Measurements from ENCODE around the gene ACOXL.
A peak's percentile ranks its signal among the peaks of the same experiment; 100 is the strongest.

GRCh38 chr2:111091811-111092211 lies 359.4 kb downstream of the ACOXL start:
- TF ChIP-seq BHLHE40 (IDR thresholded peaks at IDR 0.05; ENCODE audit: borderline replicate concordance in 1 of 2, low read depth in 2 of 2, low read length in 1 of 2) (no peak), SUPT20H (IDR thresholded peaks at IDR 0.05; ENCODE audit: borderline replicate concordance, control insufficient read depth, low read depth, low read length) (no peak), FOXM1 (IDR thresholded peaks at IDR 0.05; ENCODE audit: low read depth, low read length) (peak; percentile 42; the same call in 1 of the 2 replicates), NBN (IDR thresholded peaks at IDR 0.05) (no peak), RCOR1 (conservative IDR thresholded peaks at IDR 0.05; ENCODE audit: low read depth, low read length) (no peak), RELA (IDR thresholded peaks at IDR 0.05; ENCODE audit: borderline replicate concordance, partially characterized antibody) (no peak), SP1 (IDR thresholded peaks at IDR 0.05; ENCODE audit: low read depth, low read length) (no peak), SREBF2 (IDR thresholded peaks at IDR 0.05; ENCODE audit: low read length) (no peak)
- TF ChIP-seq, protein P1, sequence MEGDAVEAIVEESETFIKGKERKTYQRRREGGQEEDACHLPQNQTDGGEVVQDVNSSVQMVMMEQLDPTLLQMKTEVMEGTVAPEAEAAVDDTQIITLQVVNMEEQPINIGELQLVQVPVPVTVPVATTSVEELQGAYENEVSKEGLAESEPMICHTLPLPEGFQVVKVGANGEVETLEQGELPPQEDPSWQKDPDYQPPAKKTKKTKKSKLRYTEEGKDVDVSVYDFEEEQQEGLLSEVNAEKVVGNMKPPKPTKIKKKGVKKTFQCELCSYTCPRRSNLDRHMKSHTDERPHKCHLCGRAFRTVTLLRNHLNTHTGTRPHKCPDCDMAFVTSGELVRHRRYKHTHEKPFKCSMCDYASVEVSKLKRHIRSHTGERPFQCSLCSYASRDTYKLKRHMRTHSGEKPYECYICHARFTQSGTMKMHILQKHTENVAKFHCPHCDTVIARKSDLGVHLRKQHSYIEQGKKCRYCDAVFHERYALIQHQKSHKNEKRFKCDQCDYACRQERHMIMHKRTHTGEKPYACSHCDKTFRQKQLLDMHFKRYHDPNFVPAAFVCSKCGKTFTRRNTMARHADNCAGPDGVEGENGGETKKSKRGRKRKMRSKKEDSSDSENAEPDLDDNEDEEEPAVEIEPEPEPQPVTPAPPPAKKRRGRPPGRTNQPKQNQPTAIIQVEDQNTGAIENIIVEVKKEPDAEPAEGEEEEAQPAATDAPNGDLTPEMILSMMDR (IDR thresholded peaks at IDR 0.05 in 2 of 3, conservative IDR thresholded peaks at IDR 0.05 in 1 of 3; ENCODE audit: control insufficient read depth in 2 of 3, extremely low read depth in 1 of 3, insufficient read depth in 1 of 3, low read depth in 3 of 3, low read length in 3 of 3) = no peak
- TF ChIP-seq, protein P2, sequence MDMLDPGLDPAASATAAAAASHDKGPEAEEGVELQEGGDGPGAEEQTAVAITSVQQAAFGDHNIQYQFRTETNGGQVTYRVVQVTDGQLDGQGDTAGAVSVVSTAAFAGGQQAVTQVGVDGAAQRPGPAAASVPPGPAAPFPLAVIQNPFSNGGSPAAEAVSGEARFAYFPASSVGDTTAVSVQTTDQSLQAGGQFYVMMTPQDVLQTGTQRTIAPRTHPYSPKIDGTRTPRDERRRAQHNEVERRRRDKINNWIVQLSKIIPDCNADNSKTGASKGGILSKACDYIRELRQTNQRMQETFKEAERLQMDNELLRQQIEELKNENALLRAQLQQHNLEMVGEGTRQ (IDR thresholded peaks at IDR 0.05; ENCODE audit: borderline replicate concordance, low read depth, low read length) = no peak; the same call in 1 of the 2 replicates

Data from GM12878 (cell line).